Activated naive CD4-positive, alpha-beta T cell treated with anti-CD3 and anti-CD28 coated beads, Interleukin-2, amount 50 U/mL, for 72 hours (primary cell): ENCODE measurements around the gene AGBL4. TPM values are rescaled to one million over a fixed set of nuclear protein-coding genes. Genes with fewer than 3 reads are reported as not detected.
"Not testable (repeated sequence)": the region's sequence is repeated elsewhere in the genome, so short reads cannot be mapped to it uniquely, and the experiment has no call there.

Experiments used
- ATAC-seq, 2 donors: fragments of 150-1000 bp; cut with Tn5 transposase; 2 replicates each; pipeline ENCODE4 v1.10.0; 2021; ENCODE audit warnings: mild to moderate bottlenecking in 2 of 2, moderate library complexity in 2 of 2
- DNase-seq, 2 donors: peaks; one replicate each; pipeline ENCODE4 v3.0.0; 2021 to 2022; ENCODE audit warnings: low spot score in 2 of 2
- H3K27ac Mint-ChIP-seq, 2 donors: one replicate each; pipeline ENCODE4 v1.8.0; 2022; ENCODE audit warnings: mild to moderate bottlenecking in 2 of 2, mixed read lengths in 2 of 2
- H3K36me3 Mint-ChIP-seq, 2 donors: one replicate each; pipeline ENCODE4 v1.8.0; 2022; ENCODE audit warnings: mixed read lengths in 2 of 2
- H3K9me3 Mint-ChIP-seq, 2 donors: one replicate each; pipeline ENCODE4 v1.8.0; 2022; ENCODE audit warnings: mixed read lengths in 2 of 2
- total RNA-seq, 2 donors: library from RNA; stranded (reverse); gene quantifications; one replicate each; pipeline ENCODE4 v1.2.3, GENCODE V29; 2022

The AGBL4 gene
- total RNA-seq, 2 donors from 2014 or later, result 0.19 TPM; not detected in 1

GRCh38 chr1:48556186-48556850 is 1467.4 kb downstream of the AGBL4 start:
- DNase-seq (no peak), ATAC-seq (no peak)
- H3K9me3 Mint-ChIP-seq, result no peaks in the 10 kb centered on the region
- no peaks in the 10 kb centered on the region for H3K36me3 Mint-ChIP-seq
- no peak overlapping the region for H3K27ac Mint-ChIP-seq

- DNase-seq, result no peak
- Mint-ChIP-seq H3K27ac (peak overlapping the region in 1 of 2 donors; percentile 87), H3K9me3 (no peaks in the 10 kb centered on the region), H3K36me3 (no peaks in the 10 kb centered on the region)
- no peak for ATAC-seq
Observed at GRCh38 chr1:48555271-48555670, 1468.5 kb downstream of the AGBL4 start.

- no peak for ATAC-seq
- DNase-seq, result no peak
- H3K36me3 Mint-ChIP-seq, result no peaks in the 10 kb centered on the region
Observed at GRCh38 chr1:48552903-48553606, 1470.7 kb downstream of the AGBL4 start.

GRCh38 chr1:48552420-48552819 is 1471.3 kb downstream of the AGBL4 start:
- ATAC-seq (peak in 1 of 2 donors; percentile 38), DNase-seq (no peak)
- Mint-ChIP-seq H3K36me3 (no peaks in the 10 kb centered on the region), H3K27ac (no peak overlapping the region), H3K9me3 (no peaks in the 10 kb centered on the region)

More at GRCh38 chr1:48552903-48553606, 1470.7 kb downstream of the AGBL4 start:
- H3K9me3 Mint-ChIP-seq, result no peaks in the 10 kb centered on the region
- no peak overlapping the region for H3K27ac Mint-ChIP-seq

GRCh38 chr1:48548985-48549384 is 1474.8 kb downstream of the AGBL4 start:
- Mint-ChIP-seq H3K27ac (no peak overlapping the region), H3K36me3 (no peaks in the 10 kb centered on the region), H3K9me3 (no peaks in the 10 kb centered on the region)
- DNase-seq (no peak), ATAC-seq (no peak)

- H3K9me3 Mint-ChIP-seq, result no peaks in the 10 kb centered on the region
- ATAC-seq (no peak), DNase-seq (no peak)
- H3K27ac Mint-ChIP-seq, result no peak overlapping the region
- H3K36me3 Mint-ChIP-seq, result no peaks in the 10 kb centered on the region
Observed at GRCh38 chr1:48547561-48548220, 1476.1 kb downstream of the AGBL4 start.

- DNase-seq (no peak), ATAC-seq (no peak)
- H3K36me3 Mint-ChIP-seq, result no peaks in the 10 kb centered on the region
- H3K27ac Mint-ChIP-seq, result no peak overlapping the region
- H3K9me3 Mint-ChIP-seq, result no peaks in the 10 kb centered on the region
Observed at GRCh38 chr1:48543854-48544253, 1479.9 kb downstream of the AGBL4 start.

- no peak for DNase-seq
Observed at GRCh38 chr1:48540587-48540986, 1483.2 kb downstream of the AGBL4 start.

GRCh38 chr1:48536477-48536876 is 1487.3 kb downstream of the AGBL4 start:
- no peak for ATAC-seq
- DNase-seq, result no peak
- Mint-ChIP-seq H3K9me3 (no peaks in the 10 kb centered on the region), H3K36me3 (no peaks in the 10 kb centered on the region), H3K27ac (no peak overlapping the region)

More at GRCh38 chr1:48540587-48540986, 1483.2 kb downstream of the AGBL4 start:
- H3K36me3 Mint-ChIP-seq, result no peaks in the 10 kb centered on the region
- ATAC-seq, result no peak
- H3K27ac Mint-ChIP-seq, result no peak overlapping the region
- no peaks in the 10 kb centered on the region for H3K9me3 Mint-ChIP-seq

GRCh38 chr1:48532976-48533375 is 1490.8 kb downstream of the AGBL4 start:
- Mint-ChIP-seq H3K27ac (no peak overlapping the region), H3K36me3 (no peaks in the 10 kb centered on the region), H3K9me3 (no peaks in the 10 kb centered on the region)
- ATAC-seq (no peak), DNase-seq (no peak)

- ATAC-seq (peak in 1 of 2 donors; percentile 79), DNase-seq (peak in 1 of 2 donors; percentile 70)
- H3K36me3 Mint-ChIP-seq, result no peaks in the 10 kb centered on the region
- no peaks in the 10 kb centered on the region for H3K9me3 Mint-ChIP-seq
- no peak overlapping the region for H3K27ac Mint-ChIP-seq
Observed at GRCh38 chr1:48530727-48531351, 1492.9 kb downstream of the AGBL4 start.

- Mint-ChIP-seq H3K27ac (no peak overlapping the region), H3K36me3 (no peaks in the 10 kb centered on the region), H3K9me3 (no peaks in the 10 kb centered on the region)
- DNase-seq, result no peak
- no peak for ATAC-seq
Observed at GRCh38 chr1:48527051-48527450, 1496.7 kb downstream of the AGBL4 start.

- ATAC-seq (no peak), DNase-seq (no peak)
- no peaks in the 10 kb centered on the region for H3K36me3 Mint-ChIP-seq
- no peaks in the 10 kb centered on the region for H3K9me3 Mint-ChIP-seq
- no peak overlapping the region for H3K27ac Mint-ChIP-seq
Observed at GRCh38 chr1:48526008-48526710, 1497.6 kb downstream of the AGBL4 start.

- H3K27ac Mint-ChIP-seq, result no peak overlapping the region
- DNase-seq, result no peak
Observed at GRCh38 chr1:48524892-48525467, 1498.8 kb downstream of the AGBL4 start.

GRCh38 chr1:48523558-48523957 is 1500.2 kb downstream of the AGBL4 start:
- Mint-ChIP-seq H3K9me3 (no peaks in the 10 kb centered on the region), H3K27ac (no peak overlapping the region), H3K36me3 (no peaks in the 10 kb centered on the region)
- DNase-seq, result no peak
- ATAC-seq, result no peak

More at GRCh38 chr1:48524892-48525467, 1498.8 kb downstream of the AGBL4 start:
- H3K9me3 Mint-ChIP-seq, result no peaks in the 10 kb centered on the region
- no peak for ATAC-seq
- H3K36me3 Mint-ChIP-seq, result no peaks in the 10 kb centered on the region

- H3K27ac Mint-ChIP-seq, ATAC-seq, H3K9me3 Mint-ChIP-seq, DNase-seq, H3K36me3 Mint-ChIP-seq: not testable (repeated sequence)
Observed at GRCh38 chr1:48519896-48520295, 1503.9 kb downstream of the AGBL4 start.
